Cardiac fibroblast (primary cell): ENCODE data around the gene MAP4K4.

Experiments
- DNase-seq, 2 donors: peaks; one replicate each; pipeline versions ENCODE4 v3.0.0 to v3.0.0-alpha.2; 2010; ENCODE audit warnings: low read depth in 2 of 2
- H3K4me3 ChIP-seq, 2 donors: replicated peaks in 1 of 2; 1 replicate in 1 of 2; 2 replicates in 1 of 2; pipeline ENCODE4 v1.5.1; 2011; ENCODE audit warnings: low read depth in 2 of 2, low read length in 2 of 2, mild to moderate bottlenecking in 2 of 2, moderate library complexity in 1 of 2
- CTCF ChIP-seq: IDR thresholded peaks from one replicate; pipeline ENCODE4 v1.5.1; 2011; ENCODE audit warnings: low read depth, mild to moderate bottlenecking, low read length, inconsistent platforms

Gene MAP4K4

GRCh38 chr2:101895039-101895438, 197.5 kb downstream of the MAP4K4 start:
- no peak for TF ChIP-seq CTCF
- no peak for DNase-seq

GRCh38 chr2:101895819-101896322, 198.4 kb downstream of the MAP4K4 start:
- DNase-seq = no peak
- H3K4me3 ChIP-seq = no peak overlapping the region
- TF ChIP-seq CTCF = no peak

More at GRCh38 chr2:101895039-101895438, 197.5 kb downstream of the MAP4K4 start:
- H3K4me3 ChIP-seq = no peak overlapping the region

- TF ChIP-seq CTCF = no peak
Observed at GRCh38 chr2:101897301-101897700, 199.8 kb downstream of the MAP4K4 start.

GRCh38 chr2:101899265-101899664, 201.8 kb downstream of the MAP4K4 start:
- no peak for TF ChIP-seq CTCF
- DNase-seq = no peak
- H3K4me3 ChIP-seq = no peak overlapping the region

More at GRCh38 chr2:101897301-101897700, 199.8 kb downstream of the MAP4K4 start:
- no peak overlapping the region for H3K4me3 ChIP-seq
- no peak for DNase-seq

- TF ChIP-seq CTCF = no peak
Observed at GRCh38 chr2:101899871-101900270, 202.4 kb downstream of the MAP4K4 start.

GRCh38 chr2:101900375-101900774, 202.9 kb downstream of the MAP4K4 start:
- no peak for TF ChIP-seq CTCF
- H3K4me3 ChIP-seq = no peak overlapping the region
- DNase-seq = no peak

More at GRCh38 chr2:101899871-101900270, 202.4 kb downstream of the MAP4K4 start:
- no peak overlapping the region for H3K4me3 ChIP-seq
- no peak for DNase-seq

- H3K4me3 ChIP-seq = no peak overlapping the region
- DNase-seq = no peak
- TF ChIP-seq CTCF = no peak
Observed at GRCh38 chr2:101901241-101901640, 203.7 kb downstream of the MAP4K4 start.
